HG02870 (cell line): ENCODE results near the gene CEP57L1.
"Not testable (repeated sequence)": the region's sequence is repeated elsewhere in the genome, so short reads cannot be mapped to it uniquely, and the experiment has no call there.

Source experiments
- ATAC-seq: cut with Tn5 transposase; IDR thresholded peaks from one replicate; pipeline ENCODE4 v1.9.1; 2021; ENCODE audit warnings: mild to moderate bottlenecking, moderate library complexity; ENCODE audit not compliant: unreplicated experiment

CEP57L1 gene

GRCh38 chr6:109104512-109104911 is 9.2 kb downstream of the CEP57L1 start:
- ATAC-seq: no peak

GRCh38 chr6:109105681-109106080 is 10.4 kb downstream of the CEP57L1 start:
- no peak for ATAC-seq

GRCh38 chr6:109109663-109110062 is 14.4 kb downstream of the CEP57L1 start:
- not testable (repeated sequence) for ATAC-seq

GRCh38 chr6:109112663-109113062 is 17.4 kb downstream of the CEP57L1 start:
- not testable (repeated sequence) for ATAC-seq

GRCh38 chr6:109117346-109118035 is 22.2 kb downstream of the CEP57L1 start:
- ATAC-seq: no peak

GRCh38 chr6:109118337-109118736 is 23.0 kb downstream of the CEP57L1 start:
- ATAC-seq: no peak

- no peak for ATAC-seq
These were observed 23.6 kb downstream of the CEP57L1 start for GRCh38 chr6:109118871-109119354.

GRCh38 chr6:109121411-109121810 is 26.1 kb downstream of the CEP57L1 start:
- no peak for ATAC-seq

GRCh38 chr6:109124219-109124618 is 28.9 kb downstream of the CEP57L1 start:
- no peak for ATAC-seq

GRCh38 chr6:109125504-109125903 is 30.2 kb downstream of the CEP57L1 start:
- no peak for ATAC-seq

- no peak for ATAC-seq
These were observed 34.8 kb downstream of the CEP57L1 start for GRCh38 chr6:109130065-109130464.

- not testable (repeated sequence) for ATAC-seq
These were observed 40.3 kb downstream of the CEP57L1 start for GRCh38 chr6:109135600-109135999.

- not testable (repeated sequence) for ATAC-seq
These were observed 40.7 kb downstream of the CEP57L1 start for GRCh38 chr6:109136039-109136438.

- ATAC-seq: not testable (repeated sequence)
These were observed 41.2 kb downstream of the CEP57L1 start for GRCh38 chr6:109136530-109136929.

- no peak for ATAC-seq
These were observed 43.8 kb downstream of the CEP57L1 start for GRCh38 chr6:109139109-109139508.

GRCh38 chr6:109142067-109142466 is 46.8 kb downstream of the CEP57L1 start:
- not testable (repeated sequence) for ATAC-seq

- ATAC-seq: no peak
These were observed 47.9 kb downstream of the CEP57L1 start for GRCh38 chr6:109143191-109143590.

- ATAC-seq: not testable (repeated sequence)
These were observed 52.9 kb downstream of the CEP57L1 start for GRCh38 chr6:109148251-109148650.

GRCh38 chr6:109148716-109149115 is 53.4 kb downstream of the CEP57L1 start:
- ATAC-seq: not testable (repeated sequence)

GRCh38 chr6:109153752-109154151 is 58.4 kb downstream of the CEP57L1 start:
- no peak for ATAC-seq

- no peak for ATAC-seq
These were observed 69.0 kb downstream of the CEP57L1 start for GRCh38 chr6:109164331-109164730.

- ATAC-seq: no peak
These were observed 70.2 kb downstream of the CEP57L1 start for GRCh38 chr6:109165392-109165974.
